ENCODE data around the gene MLX.
"Not testable (repeated sequence)": the region's sequence is repeated elsewhere in the genome, so short reads cannot be mapped to it uniquely, and the experiment has no call there.

The MLX gene

DNA sequence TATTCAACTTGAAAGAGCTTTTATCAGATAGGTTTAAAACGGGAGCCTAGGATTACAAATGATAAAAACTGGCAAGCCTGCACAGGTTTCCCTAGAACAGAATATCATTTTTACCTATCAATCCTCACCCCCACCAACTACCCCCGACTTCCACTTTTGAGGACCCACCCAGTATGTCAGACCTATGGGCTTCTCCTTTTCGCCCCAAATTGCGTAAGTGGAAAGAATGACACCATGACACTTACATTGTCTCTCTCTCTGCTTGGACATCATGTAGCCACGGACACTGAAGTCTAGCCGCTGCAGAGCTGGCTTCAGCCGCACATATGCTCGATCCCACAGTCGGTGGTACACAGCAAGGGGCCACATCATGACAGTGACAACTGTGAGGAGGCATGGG, 18.0 kb downstream of the MLX start:
- no peak for DNase-seq

DNA sequence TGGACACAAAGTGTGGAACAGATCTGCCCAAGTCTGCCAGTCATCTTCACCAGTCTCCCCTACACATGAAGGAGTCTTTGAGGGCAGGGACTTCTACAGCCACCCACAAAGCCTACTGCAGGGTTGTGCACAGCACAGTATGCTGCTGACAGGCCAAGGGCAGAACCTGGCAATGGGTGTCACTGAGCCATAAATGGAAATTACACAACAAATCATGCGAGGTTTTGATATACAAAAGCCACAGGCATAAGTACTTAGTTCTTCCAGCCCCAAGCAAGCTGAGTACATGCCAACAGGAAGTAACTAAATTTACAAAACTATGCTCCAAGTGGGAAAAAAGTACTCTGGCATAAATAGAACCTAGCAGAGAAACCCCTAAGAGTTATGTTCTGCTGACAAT, 18.5 kb downstream of the MLX start:
- no peak for DNase-seq

DNA sequence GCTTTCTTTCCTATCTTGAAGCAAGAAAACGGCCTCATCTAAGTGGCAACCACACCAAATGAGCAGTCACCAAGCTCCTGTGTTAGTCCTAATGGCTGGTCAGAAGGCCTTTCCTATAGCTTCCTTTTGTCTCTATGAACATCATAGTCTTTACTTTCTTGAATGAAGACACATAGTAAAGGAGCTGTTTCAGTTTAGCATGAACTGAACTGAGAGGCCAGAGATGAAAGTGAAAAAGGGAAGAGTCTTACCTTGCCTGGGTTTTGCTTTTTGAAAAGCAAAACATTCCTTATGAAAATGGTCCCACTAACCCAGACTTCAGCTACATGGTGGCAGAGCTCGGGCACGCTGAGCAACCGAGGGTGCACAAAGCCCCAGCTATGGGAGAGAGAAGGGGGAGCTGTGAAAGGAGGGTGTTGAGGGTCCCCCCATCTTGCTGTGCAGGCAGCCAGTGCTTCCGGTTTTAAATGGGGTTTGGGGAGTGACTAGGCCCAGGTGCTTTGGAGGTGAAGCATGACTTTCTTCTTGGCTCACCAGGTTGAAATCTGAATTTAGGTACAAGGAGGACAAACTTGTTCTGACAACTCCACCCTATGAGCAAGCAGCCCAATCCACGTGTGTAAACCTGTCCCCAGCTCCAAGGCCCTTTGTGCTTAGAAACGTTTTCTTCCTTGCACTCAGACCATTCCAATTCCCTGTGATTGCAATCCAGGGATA, 19.8 kb downstream of the MLX start:
- no peak for DNase-seq

DNA sequence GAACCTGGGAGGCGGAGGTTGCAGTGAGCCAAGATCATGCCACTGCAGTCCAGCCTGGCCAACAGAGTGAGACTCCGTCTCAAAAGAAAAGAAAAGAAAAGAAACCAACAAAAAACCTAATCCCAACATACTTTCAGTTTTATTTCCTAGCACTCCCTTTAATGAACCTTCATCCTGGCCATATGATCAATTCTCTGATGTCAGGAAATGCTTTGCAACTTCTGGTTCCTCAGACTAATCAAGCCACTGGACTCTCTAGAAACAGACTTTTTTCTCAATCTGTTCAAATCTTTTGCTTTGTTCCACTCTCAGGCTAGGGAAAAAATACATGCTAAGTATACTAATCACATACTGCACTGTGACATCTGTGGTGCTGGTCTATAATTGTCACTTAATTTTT, 24.0 kb downstream of the MLX start:
- no peak for DNase-seq

DNA sequence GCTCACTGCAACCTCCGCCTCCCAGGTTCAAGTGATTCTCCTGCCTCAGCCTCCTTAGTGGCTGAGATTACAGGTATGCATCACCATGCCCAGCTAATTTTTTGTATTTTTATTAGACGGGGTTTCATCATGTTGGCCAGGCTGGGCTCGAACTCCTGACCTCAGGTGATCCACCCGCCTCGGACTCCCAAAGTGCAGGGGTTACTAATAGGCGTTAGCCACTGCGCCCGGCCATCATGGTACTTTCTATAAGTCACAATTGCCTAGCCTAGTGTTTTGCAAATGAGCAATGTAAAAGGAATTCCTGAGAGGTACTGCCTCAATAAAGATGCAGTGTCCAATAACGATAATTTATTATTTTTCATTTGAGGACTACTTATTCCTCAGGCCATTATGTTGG, 24.5 kb downstream of the MLX start:
- DNase-seq, result no peak

DNA sequence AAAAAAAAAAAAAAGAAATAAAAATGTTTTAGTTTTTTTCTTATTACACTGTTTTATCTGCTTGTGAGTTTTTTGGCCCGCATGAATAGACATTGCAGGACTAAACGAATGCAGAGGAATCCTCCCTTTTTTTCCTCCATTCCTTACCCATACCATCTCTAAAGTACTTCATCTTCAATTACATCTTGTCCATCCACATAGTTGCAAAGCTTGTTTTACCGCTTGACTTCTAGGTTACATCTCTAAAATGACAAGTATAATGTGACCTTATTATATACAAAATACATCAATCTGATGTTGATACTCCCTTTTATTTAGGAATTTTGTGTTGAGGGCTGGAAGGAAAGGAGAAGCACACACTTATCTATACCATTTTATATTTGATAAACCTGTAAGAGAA, 29.5 kb downstream of the MLX start:
- DNase-seq, result no peak

DNA sequence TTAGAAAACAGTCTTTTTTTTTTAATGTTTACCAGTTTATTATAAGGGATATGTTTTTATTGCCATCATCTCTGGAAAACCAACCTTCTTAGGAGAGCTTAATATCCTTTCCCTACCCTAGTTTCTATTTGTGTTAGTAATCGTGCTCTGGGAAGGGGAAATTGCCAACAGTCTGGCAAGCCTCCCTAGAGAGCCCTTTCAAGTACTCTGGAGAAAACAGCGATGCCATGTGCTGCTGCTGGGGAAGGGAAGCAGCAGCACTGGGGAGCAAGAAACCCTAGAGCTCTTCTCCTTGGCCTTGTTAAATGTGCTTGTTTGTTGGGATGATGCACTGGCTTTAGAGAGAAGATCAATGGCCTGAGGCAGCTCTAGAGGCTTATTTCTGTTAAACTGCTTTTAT, 32.0 kb downstream of the MLX start:
- DNase-seq, result no peak

DNA sequence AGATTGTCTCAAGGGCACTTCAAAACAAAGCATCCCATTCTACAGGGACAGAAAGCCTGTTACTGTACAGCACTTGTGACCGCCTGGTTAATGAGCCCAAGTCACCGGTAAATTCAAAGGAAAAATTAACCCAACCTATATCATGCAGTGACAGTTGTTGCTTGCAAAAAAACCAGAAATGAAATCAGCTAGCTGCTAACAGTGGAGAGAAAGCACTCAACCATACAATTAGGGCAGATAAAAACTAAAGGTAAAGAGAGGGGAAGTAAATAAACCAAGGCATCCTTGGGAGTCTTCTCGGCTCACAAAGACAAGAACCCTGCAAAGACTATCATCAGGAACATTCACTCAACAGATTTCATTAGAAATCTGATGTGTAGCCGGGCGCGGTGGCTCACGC, 36.4 kb downstream of the MLX start:
- no peak for DNase-seq

DNA sequence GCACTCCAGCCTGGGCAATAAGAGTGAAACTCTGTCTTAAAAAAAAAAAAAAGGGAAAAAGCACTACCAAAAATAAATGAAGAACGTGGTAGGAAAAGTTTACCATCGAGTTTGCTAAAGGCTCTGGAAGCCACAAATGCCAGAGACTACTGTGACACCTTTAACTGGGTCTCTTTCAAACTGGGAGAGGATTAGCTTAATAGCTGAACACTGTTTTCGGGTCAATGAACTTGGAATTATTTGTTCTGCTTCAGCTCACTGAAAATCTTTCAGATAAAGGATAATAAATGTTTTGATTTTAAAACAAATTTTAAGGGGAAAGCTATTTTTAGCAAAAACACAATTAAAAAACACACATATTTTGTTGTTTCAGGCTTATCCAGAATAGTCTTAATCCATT, 40.9 kb downstream of the MLX start:
- no peak for DNase-seq

DNA sequence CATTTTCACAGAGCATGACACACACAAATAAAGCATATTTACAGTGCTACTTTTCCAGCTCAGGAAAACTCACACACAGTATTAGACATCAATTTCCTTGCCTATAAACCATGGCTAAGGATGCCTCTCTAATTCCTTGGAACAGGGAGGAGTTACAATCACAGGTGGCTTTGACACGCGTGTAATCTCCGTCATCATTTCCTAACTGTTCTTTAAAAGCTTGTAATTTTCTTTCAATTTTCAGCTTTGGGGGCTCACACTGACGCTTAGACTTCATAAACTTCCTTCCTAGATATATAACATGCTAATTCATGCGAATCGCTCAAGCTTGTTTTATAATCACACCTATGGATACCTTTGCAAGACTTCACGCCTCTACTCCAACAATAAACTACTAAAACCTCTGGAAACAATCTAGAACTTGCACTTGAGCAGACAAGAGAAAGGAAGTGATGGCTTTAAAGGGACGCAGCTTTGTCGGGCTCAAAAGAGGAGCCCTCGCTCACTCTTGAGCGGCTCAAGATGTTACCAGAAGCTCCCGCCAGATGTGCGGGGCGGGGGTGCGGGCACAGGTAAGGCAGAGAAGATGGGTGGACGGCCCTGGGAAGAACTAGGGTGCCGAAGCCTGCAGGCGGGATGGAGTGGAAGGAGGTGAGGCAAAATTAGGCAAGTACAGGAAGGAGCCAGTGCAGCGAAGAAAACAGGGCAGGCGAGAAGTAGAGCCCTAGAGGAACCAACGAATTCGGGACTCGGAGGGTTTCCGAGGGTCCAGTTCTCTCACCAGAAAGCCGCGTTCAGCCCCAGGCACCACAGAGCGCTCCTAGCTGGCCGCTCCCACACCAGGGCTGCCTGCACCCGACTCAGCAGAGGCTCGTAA, 41.6 kb downstream of the MLX start:
- no peak for DNase-seq

DNA sequence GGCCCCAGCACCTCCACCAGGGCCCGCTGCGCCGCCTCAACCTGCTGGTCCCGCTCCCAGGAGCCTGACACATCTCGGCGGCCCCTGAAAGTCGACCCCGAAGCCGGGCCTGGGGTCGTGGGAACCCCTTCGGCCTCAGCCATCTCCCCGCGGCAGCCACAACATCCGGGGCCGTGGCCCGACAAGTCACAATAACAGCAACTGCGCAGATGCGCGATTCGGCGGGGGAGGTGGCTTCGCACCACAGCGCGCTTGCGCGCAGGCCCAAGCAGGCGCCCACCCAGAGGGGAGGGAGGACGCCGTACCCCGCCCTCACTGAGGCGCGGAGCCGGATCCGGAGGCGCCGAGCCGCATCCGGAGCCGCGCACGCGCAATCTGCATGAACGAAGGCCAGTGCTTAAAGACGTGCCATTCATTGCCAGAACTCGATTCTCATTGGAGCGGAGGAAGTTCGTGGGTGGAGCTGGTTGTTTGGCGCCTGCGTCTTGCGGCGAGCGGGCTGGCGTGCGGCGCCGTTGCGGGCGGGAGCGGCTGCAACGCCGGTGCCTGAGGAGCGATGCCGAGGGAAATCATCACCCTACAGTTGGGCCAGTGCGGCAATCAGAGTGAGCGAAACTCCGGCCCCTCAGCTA, 42.4 kb downstream of the MLX start, which contains the start of the genes RETREG3 and TUBG1:
Gene RETREG3 (minus strand): TSS at position 193 of the 632 bp plus-strand sequence. CDS start 50 bp downstream, at position 143.
Gene TUBG1 (plus strand): TSS at position 502 of the 632 bp plus-strand sequence. CDS start 55 bp downstream, at position 557.
- DNase-seq, result peak; percentile 99

DNA sequence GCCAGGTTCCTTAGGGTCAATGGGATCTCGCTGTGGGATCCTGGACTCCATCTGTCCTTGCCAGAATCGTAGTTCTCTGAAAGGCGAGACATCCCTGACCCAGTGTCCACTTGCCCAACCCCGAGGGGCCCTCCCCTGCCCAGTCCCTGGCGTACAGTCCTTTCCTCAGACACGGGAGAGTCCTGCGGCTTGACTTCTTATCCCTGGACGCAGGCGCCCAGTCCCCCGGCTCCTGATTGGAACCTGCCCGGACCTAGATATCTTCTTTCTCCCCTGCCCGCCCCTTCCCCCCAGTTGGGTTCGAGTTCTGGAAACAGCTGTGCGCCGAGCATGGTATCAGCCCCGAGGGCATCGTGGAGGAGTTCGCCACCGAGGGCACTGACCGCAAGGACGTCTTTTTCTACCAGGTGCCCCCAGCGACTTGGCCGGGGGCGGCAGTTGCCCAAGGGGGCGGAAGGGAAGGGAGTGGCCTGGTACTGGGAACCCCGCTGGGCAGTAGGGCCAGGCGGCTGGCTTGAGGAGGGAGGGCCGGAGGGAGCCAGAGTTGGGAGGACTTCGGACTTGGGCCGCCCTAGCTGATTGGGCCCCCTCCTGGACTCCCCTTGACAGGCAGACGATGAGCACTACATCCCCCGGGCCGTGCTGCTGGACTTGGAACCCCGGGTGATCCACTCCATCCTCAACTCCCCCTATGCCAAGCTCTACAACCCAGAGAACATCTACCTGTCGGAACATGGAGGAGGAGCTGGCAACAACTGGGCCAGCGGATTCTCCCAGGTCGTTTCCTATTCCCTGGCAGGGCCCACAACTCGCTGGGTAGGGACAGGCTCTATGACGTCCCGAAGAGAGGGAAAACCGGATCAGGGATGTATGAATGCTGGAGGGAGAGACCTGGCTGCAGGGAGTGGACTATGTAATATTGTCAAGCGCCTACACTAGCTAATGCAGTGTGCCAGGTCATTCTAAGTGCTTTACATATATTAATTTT, 43.2 kb downstream of the MLX start:
- DNase-seq, result peak; percentile 15

DNA sequence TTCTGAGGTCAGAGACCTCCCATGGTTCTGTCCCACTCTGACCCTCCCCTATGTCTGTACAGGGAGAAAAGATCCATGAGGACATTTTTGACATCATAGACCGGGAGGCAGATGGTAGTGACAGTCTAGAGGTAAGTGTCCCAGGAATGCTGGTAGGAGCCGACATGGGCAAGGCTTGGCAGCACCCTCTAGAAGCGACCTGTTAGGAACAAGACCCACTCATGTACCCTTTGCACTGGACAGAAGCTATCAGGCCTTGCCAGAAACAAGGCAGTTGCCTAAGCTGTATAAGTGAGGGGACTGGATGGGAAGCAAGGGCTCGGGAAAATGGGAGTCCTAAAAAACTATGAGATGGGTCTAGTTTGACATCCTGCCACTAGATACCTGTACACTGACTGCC, 45.1 kb downstream of the MLX start:
- DNase-seq, result no peak

DNA sequence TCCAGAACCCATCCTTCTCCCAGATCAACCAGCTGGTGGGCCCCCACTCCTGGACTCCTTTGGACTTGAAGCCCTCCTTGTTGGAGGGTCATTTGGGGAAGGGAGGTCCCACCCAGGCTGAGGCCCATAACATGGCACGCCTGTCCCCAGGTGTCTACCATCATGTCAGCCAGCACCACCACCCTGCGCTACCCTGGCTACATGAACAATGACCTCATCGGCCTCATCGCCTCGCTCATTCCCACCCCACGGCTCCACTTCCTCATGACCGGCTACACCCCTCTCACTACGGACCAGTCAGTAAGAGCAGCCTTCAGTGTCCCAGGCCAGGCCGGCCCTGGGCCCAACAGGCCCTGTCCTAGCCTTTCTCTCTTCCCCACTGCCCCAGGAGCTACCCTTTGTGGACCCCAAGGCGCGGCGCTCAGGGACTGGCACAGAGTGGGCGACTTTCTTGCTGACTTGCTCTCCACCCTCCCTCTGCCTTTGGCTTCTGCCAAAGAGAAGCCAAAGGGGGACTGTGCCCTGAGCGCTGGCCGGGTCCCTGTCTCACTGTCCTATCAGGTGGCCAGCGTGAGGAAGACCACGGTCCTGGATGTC, 46.9 kb downstream of the MLX start:
- no peak for DNase-seq

DNA sequence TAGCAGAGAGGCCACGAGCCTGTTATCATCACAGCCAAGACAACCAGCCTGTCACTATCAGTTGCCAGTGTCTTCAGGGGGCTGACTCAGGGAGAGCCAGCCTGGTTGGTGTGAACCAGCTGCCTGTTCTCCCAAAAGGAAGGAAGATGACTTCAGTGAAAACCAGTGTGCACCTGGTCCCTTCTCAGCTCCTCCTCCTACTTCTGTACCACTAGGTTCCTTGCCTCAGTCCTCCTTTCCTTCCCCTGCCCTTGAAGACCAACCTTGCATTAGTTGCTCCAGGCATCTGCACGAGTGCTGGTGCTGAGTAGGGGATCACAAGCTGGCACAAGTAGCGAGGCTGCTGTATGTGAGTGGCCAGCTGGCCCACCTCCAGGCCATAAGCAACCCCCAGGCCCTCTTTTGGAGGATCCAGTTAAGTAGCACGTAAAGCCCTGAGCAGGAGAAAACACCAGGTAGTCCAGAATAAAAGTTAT, 51.1 kb downstream of the MLX start:
- DNase-seq, result no peak

DNA sequence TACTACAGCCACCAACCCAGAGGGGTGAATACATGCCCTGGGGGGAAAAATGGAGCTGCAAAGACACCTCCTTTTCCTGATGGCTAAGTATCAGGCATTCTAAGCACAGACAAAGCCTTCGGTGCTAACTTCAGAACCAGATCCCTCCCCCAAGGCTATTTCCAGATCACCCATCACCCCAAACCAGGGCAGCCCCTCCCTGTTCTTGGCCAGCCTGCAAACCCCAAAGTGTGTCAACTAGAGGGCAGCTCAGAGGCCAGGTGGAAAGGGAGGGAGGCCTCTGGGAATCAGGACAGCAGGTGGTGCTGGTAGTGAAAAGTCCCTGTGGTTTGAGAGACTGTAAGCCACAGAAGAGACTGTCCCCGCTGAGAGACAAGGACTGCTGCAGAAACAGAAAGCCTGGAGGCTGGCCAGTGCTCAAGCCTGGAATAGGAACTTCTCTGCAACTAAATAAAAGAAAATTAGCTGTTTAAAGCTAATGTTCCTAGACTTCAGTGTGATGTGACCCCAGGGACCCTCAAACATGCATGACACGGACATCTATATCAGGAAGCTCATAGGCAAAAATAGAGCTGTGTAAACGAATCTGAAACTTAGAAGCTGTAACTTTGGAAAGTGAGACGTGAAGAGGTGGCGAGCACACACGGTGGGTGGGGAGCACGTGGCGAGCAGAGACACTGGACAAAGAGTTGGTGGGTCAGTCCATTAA, 51.7 kb downstream of the MLX start:
- DNase-seq, result no peak

DNA sequence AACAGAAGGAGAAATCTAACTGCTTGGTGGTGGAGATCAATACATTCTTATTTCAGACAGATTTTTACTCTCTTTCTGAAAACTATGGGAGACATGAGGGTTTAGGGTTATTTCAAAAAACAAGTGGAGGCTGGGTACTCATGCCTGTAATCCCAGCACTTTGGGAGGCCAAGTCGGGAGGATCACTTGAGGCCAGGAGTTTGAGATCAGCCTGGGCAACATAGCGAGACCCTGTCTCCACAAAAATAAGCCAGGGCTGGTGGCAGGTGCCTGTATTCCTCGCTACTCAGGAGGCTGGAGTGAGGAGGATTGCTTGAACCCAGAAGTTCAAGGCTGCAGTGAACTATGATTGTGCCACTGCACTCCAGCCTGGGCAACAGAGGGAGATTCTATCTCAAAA, 55.1 kb downstream of the MLX start:
- not testable (repeated sequence) for DNase-seq

Data from activated gamma-delta T cell treated with Interleukin-2 at 50 U/mL for 16 hours (primary cell).